ENCODE data around the gene TUBB1.

The TUBB1 gene

DNA sequence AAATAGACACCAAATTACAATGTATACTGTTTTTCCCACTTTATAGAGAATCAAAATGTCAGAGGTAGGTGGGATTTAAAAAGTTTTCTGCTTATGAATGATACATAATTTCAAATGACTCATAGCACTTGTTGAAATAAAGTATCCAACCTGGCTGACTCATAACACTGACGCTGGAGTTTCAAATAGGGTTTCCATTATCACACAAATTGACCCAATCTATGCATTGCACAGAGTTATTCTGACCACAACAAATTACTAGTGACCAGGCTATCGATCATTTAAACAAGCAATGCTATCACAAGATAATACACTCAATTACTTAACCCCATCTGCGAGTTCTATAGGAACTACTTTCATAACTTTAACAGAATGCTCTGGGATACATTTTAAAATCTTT, 55.2 kb downstream of the TUBB1 start:
- Histone ChIP-seq H3K27me3 (ENCODE audit: insufficient read depth, poor library complexity, severe bottlenecking) (peaks cover 20% of the 10 kb centered on the region), H3K27ac (replicated peaks) (no peak overlapping the region), H3K4me3 (replicated peaks; ENCODE audit: insufficient read depth, low read length) (no peak overlapping the region)
- no peak for DNase-seq (ENCODE audit: low read depth in 1 of 2, low spot score in 1 of 2)
- TF ChIP-seq CTCF (IDR thresholded peaks at IDR 0.05; ENCODE audit: insufficient read depth, low read length), result no peak
- no peak for TF ChIP-seq SPI1 (IDR thresholded peaks at IDR 0.05; ENCODE audit: borderline replicate concordance, low read depth)
- TF ChIP-seq POLR2AphosphoS5 (IDR thresholded peaks at IDR 0.05; ENCODE audit: low read depth), result no peak
- no peak for TF ChIP-seq GABPA (IDR thresholded peaks at IDR 0.05; ENCODE audit: low read depth)
- TF ChIP-seq, protein P1, sequence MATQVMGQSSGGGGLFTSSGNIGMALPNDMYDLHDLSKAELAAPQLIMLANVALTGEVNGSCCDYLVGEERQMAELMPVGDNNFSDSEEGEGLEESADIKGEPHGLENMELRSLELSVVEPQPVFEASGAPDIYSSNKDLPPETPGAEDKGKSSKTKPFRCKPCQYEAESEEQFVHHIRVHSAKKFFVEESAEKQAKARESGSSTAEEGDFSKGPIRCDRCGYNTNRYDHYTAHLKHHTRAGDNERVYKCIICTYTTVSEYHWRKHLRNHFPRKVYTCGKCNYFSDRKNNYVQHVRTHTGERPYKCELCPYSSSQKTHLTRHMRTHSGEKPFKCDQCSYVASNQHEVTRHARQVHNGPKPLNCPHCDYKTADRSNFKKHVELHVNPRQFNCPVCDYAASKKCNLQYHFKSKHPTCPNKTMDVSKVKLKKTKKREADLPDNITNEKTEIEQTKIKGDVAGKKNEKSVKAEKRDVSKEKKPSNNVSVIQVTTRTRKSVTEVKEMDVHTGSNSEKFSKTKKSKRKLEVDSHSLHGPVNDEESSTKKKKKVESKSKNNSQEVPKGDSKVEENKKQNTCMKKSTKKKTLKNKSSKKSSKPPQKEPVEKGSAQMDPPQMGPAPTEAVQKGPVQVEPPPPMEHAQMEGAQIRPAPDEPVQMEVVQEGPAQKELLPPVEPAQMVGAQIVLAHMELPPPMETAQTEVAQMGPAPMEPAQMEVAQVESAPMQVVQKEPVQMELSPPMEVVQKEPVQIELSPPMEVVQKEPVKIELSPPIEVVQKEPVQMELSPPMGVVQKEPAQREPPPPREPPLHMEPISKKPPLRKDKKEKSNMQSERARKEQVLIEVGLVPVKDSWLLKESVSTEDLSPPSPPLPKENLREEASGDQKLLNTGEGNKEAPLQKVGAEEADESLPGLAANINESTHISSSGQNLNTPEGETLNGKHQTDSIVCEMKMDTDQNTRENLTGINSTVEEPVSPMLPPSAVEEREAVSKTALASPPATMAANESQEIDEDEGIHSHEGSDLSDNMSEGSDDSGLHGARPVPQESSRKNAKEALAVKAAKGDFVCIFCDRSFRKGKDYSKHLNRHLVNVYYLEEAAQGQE (IDR thresholded peaks at IDR 0.05; ENCODE audit: insufficient replicate concordance, low read depth), result no peak

DNA sequence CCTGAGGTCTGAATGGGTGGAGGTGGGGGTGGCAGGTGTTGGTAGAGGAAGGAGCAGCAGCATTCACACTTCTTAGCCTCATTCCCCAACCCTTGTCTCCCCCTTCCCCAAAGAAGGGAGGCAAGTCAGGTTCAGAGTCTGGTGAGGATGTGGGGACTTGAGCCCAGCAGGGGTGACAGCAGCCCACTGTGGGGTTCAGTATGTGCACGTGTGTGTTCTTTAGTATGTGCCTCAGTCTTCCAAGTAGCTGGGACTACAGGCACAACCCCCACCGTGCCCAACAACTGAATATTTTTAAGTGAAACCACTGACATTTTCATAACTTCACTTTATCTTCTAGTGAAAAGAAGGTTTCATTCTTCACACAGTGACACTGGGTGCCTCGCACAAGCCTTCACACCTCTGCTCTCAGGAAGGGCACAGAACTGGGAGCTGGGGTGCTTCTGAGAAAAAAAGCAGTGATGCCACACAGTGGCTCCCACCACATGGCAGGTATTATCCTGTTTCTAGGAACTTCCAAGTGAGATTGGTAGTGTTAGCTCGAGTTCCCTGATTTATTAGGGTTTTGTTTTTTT, 56.8 kb downstream of the TUBB1 start:
- no peak overlapping the region for H3K27ac ChIP-seq (replicated peaks)
- TF ChIP-seq POLR2AphosphoS5 (IDR thresholded peaks at IDR 0.05; ENCODE audit: low read depth) (no peak), SPI1 (IDR thresholded peaks at IDR 0.05; ENCODE audit: borderline replicate concordance, low read depth) (no peak), CTCF (IDR thresholded peaks at IDR 0.05; ENCODE audit: insufficient read depth, low read length) (no peak), GABPA (IDR thresholded peaks at IDR 0.05; ENCODE audit: low read depth) (no peak)
- TF ChIP-seq, protein P1 (IDR thresholded peaks at IDR 0.05; ENCODE audit: insufficient replicate concordance, low read depth), result no peak
- H3K4me3 ChIP-seq (replicated peaks; ENCODE audit: insufficient read depth, low read length), result no peak overlapping the region
- peaks cover 18% of the 10 kb centered on the region for H3K27me3 ChIP-seq (ENCODE audit: insufficient read depth, poor library complexity, severe bottlenecking)
- DNase-seq (ENCODE audit: low read depth in 1 of 2, low spot score in 1 of 2), result no peak

Measured in HL-60 (cell line).